K562 (cell line): ENCODE measurements around the gene ZMIZ1. TPM values are rescaled to one million over a fixed set of nuclear protein-coding genes. Genes with fewer than 3 reads are reported as not detected.
A peak's percentile ranks its signal among the peaks of the same experiment; 100 is the strongest.

Experiments
- BHLHE40 ChIP-seq: IDR thresholded peaks from 2 replicates; pipeline ENCODE4 v1.6.1; 2011; ENCODE audit warnings: low read length, improper control_type of control experiment
- EHMT2 ChIP-seq: fragments of 450-650 bp; IDR thresholded peaks from 2 replicates; pipeline ENCODE4 v1.6.1; 2018; ENCODE audit warnings: antibody characterized with exemption
- ETV6 ChIP-seq, 3 experiments: fragments of 150-350 bp in 1 of 3; sonication (generic) in 1 of 3; formaldehyde crosslinking in 1 of 3; IDR thresholded peaks; 2 replicates each; pipeline versions ENCODE4 v1.6.1 to v1.8.0; 2014 to 2022; ENCODE audit warnings: borderline replicate concordance in 2 of 3, low read depth in 2 of 3, antibody characterized with exemption in 1 of 3, low read length in 1 of 3, mild to moderate bottlenecking in 1 of 3, missing genetic modification reagents in 1 of 3
- FOXM1 ChIP-seq, 2 experiments: fragments of 450-650 bp in 1 of 2; sonication (generic) in 1 of 2; formaldehyde crosslinking in 1 of 2; IDR thresholded peaks; 2 replicates each; pipeline versions ENCODE4 v1.6.1 to v1.9.0; 2017 to 2022; ENCODE audit warnings: low read depth in 2 of 2, mild to moderate bottlenecking in 2 of 2, missing genetic modification reagents in 1 of 2, moderate library complexity in 1 of 2
- HINFP ChIP-seq: fragments of 450-650 bp; conservative IDR thresholded peaks from 2 replicates; pipeline ENCODE4 v1.6.1; 2016; ENCODE audit warnings: missing genetic modification characterization, low read depth, mild to moderate bottlenecking, control low read depth, missing compliant biosample characterization
- JUN ChIP-seq, 2 experiments: sonication (generic) in 1 of 2; formaldehyde crosslinking in 1 of 2; IDR thresholded peaks; 2 replicates each; pipeline versions ENCODE4 v1.6.1 to v1.8.0; 2012 to 2022; ENCODE audit warnings: borderline replicate concordance in 2 of 2, mild to moderate bottlenecking in 2 of 2, improper control_type of control experiment in 1 of 2, low read depth in 1 of 2, low read length in 1 of 2, missing genetic modification reagents in 1 of 2
- MCM3 ChIP-seq: fragments of 450-650 bp; IDR thresholded peaks from 2 replicates; pipeline ENCODE4 v1.6.1; 2016
- SOX6 ChIP-seq: fragments of 450-650 bp; IDR thresholded peaks from 2 replicates; pipeline ENCODE4 v1.6.1; 2014; ENCODE audit warnings: mild to moderate bottlenecking
- STAT5A ChIP-seq: IDR thresholded peaks from 2 replicates; pipeline ENCODE4 v1.6.1; 2012; ENCODE audit warnings: low read length, inconsistent platforms, borderline replicate concordance
- ZBED1 ChIP-seq: IDR thresholded peaks from 2 replicates; pipeline ENCODE4 v1.6.1; 2014
- ZBTB40 ChIP-seq, 2 experiments: fragments of 450-650 bp in 1 of 2; sonication (generic) in 1 of 2; formaldehyde crosslinking in 1 of 2; IDR thresholded peaks; 2 replicates each; pipeline versions ENCODE4 v1.7.1 to v1.9.0; 2016 to 2022; ENCODE audit warnings: inconsistent platforms in 1 of 2, mild to moderate bottlenecking in 1 of 2, missing genetic modification reagents in 1 of 2
- ZNF133 ChIP-seq: fragments of 250-450 bp; sonication (Bioruptor Pico); IDR thresholded peaks from 2 replicates; pipeline ENCODE4 v1.4.0; 2020; ENCODE audit warnings: mild to moderate bottlenecking
- ZNF584 ChIP-seq: fragments of 200-800 bp; sonication (Bioruptor generic); IDR thresholded peaks from 2 replicates; pipeline ENCODE4 v1.6.1; 2016; ENCODE audit warnings: low read depth, mild to moderate bottlenecking, missing genetic modification characterization, missing compliant biosample characterization
- ZNF644 ChIP-seq: fragments of 200-800 bp; sonication (Bioruptor generic); IDR thresholded peaks from 2 replicates; pipeline ENCODE4 v1.6.1; 2016; ENCODE audit warnings: low read depth, missing genetic modification characterization, missing compliant biosample characterization
- polyA plus RNA-seq, 8 experiments: library from polyadenylated mRNA; depleted of rRNA in 4 of 8; stranded (reverse) in 5 of 8; unstranded in 3 of 8; fragments of >200 nt; fragmentation: Nextera tagmentation in 2 of 8; fragmentation: Illumina TruSeq in 1 of 8; extraction: Ambion mirVana in 2 of 8; extraction: Trizol in 1 of 8; gene quantifications; 2 replicates each; pipeline versions ENCODE4 v1.2.1 to v1.2.3, GENCODE V29; 2011 to 2014; ENCODE audit warnings: inconsistent platforms in 1 of 8, missing spikeins in 1 of 8
- total RNA-seq, 7 experiments: library from RNA; depleted of rRNA in 6 of 7; stranded (reverse); fragments of >200 nt in 6 of 7; fragmentation: Illumina TruSeq in 2 of 7; extraction: Trizol in 2 of 7; gene quantifications; 2 replicates each; pipeline versions ENCODE4 v1.2.1 to v1.2.3, GENCODE V29; 2011 to 2021; ENCODE audit warnings: low replicate concordance in 1 of 7

ZMIZ1 gene
- total and polyA plus RNA-seq, 9 of the 15 experiments (the other 6 are each of a cell fraction or from before 2014, with no cell fraction given), result 1.0 to 37.3 (median 4.3) TPM

- TF ChIP-seq ZNF644 (tag) (no peak), ZBED1 (peak; percentile 63; the same call in 1 of the 2 replicates), MCM3 (no peak), SOX6 (peak; percentile 60), ZBTB40 (IDR thresholded peaks at IDR 0.05) (peak; percentile 74), ZBTB40 (CRISPR knock-in tag; IDR thresholded peaks at IDR 0.05) (no peak), EHMT2 (no peak), JUN (IDR thresholded peaks at IDR 0.05; ENCODE audit: borderline replicate concordance, low read depth, low read length) (peak; percentile 43; the same call in 1 of the 2 replicates), JUN (CRISPR knock-in tag; IDR thresholded peaks at IDR 0.05; ENCODE audit: borderline replicate concordance) (no peak), ZNF584 (CRISPR knock-in tag) (no peak), ETV6 (IDR thresholded peaks at IDR 0.05; ENCODE audit: borderline replicate concordance in 1 of 2, low read depth in 2 of 2, low read length in 1 of 2) (no peak), ETV6 (CRISPR knock-in tag; IDR thresholded peaks at IDR 0.05; ENCODE audit: borderline replicate concordance) (no peak), STAT5A (no peak; the same call in 1 of the 2 replicates), FOXM1 (IDR thresholded peaks at IDR 0.05; ENCODE audit: low read depth) (peak; percentile 55; the same call in 1 of the 2 replicates), FOXM1 (CRISPR knock-in tag; IDR thresholded peaks at IDR 0.05; ENCODE audit: low read depth) (no peak), BHLHE40 (peak; percentile 67), HINFP (tag) (no peak), ZNF133 (CRISPR knock-in tag) (no peak)
Measured at GRCh38 chr10:79067241-79068202, 1.2 kb upstream of the ZMIZ1 start (continued).
